ENCODE data around the gene RPL36.
"Not testable (repeated sequence)": the region's sequence is repeated elsewhere in the genome, so short reads cannot be mapped to it uniquely, and the experiment has no call there.

The RPL36 gene

DNA sequence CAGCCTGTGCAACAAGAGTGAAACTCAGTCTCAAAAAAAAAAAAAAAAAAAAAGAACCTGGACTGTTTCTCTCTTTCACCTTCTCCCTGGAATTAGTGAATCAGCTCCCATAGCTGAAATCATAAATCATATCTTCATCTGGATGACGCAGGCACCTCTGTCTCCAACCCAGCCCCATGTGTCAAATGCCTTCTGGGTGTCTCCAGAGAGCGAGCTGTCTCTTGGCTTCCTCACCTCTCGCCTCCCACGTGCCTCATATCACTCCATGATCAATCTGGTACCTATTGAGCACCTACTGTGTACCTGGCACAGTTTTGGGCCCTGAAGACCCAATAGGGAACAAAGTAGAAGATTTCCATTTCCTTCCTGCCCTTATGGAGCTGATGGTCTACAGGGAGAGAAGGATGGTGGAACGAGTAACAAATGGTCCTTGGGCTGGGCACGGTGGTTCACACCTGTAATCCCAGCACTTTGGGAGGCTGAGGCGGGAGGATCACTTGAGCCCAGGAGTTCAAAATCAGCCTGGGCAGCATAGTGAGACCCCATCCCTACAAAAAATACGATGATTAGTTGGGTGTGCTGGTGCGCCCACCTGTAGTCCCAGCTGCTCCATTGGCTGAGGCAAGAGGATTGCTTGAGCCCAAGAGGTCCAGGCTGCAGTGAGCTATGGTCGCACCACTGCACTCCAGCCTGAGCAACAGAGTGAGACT lies 6.8 kb upstream of the RPL36 start:
- TF ChIP-seq, protein P1, sequence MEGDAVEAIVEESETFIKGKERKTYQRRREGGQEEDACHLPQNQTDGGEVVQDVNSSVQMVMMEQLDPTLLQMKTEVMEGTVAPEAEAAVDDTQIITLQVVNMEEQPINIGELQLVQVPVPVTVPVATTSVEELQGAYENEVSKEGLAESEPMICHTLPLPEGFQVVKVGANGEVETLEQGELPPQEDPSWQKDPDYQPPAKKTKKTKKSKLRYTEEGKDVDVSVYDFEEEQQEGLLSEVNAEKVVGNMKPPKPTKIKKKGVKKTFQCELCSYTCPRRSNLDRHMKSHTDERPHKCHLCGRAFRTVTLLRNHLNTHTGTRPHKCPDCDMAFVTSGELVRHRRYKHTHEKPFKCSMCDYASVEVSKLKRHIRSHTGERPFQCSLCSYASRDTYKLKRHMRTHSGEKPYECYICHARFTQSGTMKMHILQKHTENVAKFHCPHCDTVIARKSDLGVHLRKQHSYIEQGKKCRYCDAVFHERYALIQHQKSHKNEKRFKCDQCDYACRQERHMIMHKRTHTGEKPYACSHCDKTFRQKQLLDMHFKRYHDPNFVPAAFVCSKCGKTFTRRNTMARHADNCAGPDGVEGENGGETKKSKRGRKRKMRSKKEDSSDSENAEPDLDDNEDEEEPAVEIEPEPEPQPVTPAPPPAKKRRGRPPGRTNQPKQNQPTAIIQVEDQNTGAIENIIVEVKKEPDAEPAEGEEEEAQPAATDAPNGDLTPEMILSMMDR (conservative IDR thresholded peaks at IDR 0.05; ENCODE audit: low read length), result no peak
- H3K4me3 ChIP-seq (ENCODE audit: low read length), result no peak overlapping the region
- DNase-seq (ENCODE audit: low read depth), result no peak

DNA sequence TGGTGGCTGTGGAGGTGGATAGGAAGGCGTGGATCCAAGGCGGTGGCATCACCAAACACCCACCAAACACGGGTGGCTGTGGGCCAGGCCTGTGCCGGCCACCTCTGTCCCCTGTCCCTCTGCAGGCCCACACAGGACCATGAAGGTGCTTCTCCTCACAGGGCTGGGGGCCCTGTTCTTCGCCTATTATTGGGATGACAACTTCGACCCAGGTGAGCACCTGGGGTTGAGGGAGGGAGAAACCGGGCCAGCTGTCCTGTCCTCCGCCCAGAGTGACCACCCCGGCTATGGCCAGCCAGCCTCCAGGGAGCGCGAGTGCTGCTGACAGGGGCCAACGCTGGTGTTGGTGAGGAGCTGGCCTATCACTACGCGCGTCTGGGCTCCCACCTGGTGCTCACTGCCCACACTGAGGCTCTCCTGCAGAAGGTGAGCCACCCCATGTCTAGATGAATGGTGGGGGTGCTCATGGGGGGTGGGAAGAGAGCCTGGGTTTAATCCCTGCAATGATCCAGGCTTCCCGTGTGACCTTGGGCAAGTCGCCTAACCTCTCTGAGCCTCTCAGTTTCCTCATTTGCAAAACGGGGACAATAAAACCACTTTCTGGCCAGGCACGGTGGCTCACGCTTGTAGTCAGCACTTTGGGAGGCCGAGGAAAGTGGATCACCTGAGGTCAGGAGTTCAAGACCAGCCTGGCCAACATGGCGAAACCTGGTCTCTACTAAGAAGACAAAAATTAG lies 5.2 kb upstream of the RPL36 start:
- TF ChIP-seq, protein P1 (conservative IDR thresholded peaks at IDR 0.05; ENCODE audit: low read length), result no peak
- H3K4me3 ChIP-seq (ENCODE audit: low read length), result no peak overlapping the region
- no peak for DNase-seq (ENCODE audit: low read depth)

DNA sequence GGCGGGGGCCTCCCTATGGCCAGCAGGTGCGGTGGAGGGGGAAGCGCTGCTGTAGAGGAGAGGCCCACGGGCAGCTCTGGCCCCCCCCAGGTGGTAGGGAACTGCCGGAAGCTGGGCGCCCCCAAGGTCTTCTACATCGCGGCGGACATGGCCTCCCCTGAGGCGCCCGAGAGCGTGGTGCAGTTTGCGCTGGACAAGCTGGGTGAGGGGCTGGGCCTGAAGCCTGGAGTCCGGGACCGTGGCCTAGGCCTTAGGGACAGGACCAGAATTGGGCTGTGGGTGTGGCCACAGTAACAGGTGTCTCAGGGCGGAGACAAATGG lies 3.8 kb upstream of the RPL36 start:
- DNase-seq (ENCODE audit: low read depth), result no peak
- peak overlapping the region; percentile 59 for H3K4me3 ChIP-seq (ENCODE audit: low read length)
- TF ChIP-seq, protein P1 (conservative IDR thresholded peaks at IDR 0.05; ENCODE audit: low read length), result no peak

DNA sequence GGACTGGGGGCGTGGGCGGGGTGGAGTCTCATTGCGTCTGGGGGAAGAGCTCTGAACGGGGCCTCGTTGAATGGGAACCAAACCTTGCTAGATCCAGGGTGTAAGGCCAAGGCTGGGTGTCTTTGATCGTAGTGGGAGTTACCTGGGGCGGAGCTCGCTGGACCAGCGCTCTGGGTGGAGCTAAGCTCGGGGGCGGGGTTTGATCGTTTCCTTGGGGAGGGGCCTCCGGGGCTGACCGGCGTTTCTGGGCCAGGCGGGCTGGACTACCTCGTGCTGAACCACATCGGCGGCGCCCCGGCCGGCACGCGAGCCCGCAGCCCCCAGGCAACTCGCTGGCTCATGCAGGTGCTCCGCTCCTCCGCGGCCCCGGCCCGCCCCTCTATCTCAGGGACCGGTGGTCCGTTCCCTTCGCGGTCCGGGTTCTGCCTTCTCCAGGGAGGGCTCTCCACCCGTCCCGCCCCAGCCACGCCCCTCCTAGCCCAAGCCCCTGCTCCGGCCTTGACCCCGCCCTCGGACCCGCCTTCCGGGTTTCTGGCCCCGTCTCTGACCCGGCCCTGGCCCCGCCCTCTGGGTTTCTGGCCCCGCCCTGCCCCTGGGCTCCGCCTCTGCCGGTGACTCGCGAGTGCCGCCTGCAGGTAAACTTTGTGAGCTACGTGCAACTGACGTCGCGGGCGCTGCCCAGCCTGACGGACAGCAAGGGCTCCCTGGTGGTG lies 3.3 kb upstream of the RPL36 start:
- peak; percentile 85 for DNase-seq (ENCODE audit: low read depth)
- TF ChIP-seq, protein P1 (conservative IDR thresholded peaks at IDR 0.05; ENCODE audit: low read length), result peak; percentile 72
- peak overlapping the region; percentile 59 for H3K4me3 ChIP-seq (ENCODE audit: low read length)

DNA sequence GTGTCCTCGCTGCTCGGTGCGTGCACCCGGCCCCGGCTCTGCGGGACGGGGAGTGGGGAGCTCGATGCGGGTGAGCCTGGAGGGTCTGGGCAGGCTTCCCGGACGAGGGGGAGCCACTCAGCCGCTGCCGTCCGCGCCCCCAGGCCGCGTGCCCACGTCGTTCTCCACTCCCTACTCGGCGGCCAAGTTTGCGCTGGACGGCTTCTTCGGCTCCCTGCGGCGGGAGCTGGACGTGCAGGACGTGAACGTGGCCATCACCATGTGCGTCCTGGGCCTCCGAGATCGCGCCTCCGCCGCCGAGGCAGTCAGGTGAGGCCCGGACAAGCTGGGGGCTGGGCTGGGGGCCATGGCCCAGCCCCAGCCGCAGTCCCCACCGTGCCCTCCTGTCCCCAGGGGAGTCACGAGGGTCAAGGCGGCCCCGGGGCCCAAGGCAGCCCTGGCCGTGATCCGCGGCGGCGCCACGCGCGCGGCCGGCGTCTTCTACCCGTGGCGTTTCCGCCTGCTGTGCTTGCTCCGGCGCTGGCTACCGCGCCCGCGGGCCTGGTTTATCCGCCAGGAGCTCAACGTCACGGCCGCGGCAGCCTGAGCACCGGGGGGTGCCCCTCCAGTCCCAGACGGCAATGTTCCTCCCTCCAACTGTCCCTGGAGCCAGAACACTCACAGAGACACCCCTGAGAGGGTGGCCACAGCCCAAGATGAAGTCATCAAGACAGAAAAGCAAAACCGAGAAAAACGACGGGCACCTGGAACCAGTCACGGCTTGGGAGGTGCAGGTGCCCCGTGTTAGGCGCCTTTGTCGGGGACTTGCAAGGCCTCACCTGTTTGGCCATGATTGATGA lies 2.5 kb upstream of the RPL36 start:
- no peak for DNase-seq (ENCODE audit: low read depth)
- TF ChIP-seq, protein P1 (conservative IDR thresholded peaks at IDR 0.05; ENCODE audit: low read length), result 0 out of 2 replicates have a peak, but pooled peaks have one; percentile 0
- peak overlapping the region; percentile 44 for H3K4me3 ChIP-seq (ENCODE audit: low read length)

DNA sequence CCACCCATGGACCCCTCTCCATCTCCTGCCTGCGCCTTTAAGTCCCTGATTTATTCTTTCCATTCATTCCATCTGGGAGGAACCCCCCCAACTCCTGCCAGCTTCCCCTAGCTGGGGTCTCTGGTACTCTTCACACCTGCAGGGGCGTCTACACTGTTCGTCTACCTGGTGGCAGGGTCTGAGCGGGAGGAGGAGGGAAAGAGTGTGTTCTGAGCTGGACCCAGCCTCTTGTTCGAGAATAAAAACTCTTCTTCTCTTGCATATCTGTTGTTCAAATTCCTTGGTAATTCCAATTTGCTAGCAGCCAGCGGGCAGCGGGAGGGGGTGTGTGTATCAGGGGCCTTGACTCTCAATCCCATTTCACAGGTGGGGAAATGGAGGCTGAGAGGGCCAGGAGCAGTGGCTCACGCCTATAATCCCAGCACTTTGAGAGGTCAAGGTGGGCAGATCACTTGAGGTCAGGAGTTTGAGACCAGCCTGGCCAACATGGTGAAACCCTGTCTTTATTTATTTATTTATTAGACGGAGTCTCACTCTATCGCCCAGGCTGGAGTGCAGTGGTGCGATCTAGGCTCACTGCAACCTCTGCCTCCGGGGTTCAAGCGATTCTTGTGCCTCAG lies 1.7 kb upstream of the RPL36 start:
- H3K4me3 ChIP-seq (ENCODE audit: low read length); DNase-seq (ENCODE audit: low read depth): not testable (repeated sequence)
- TF ChIP-seq, protein P1 (conservative IDR thresholded peaks at IDR 0.05; ENCODE audit: low read length), result 0 out of 2 replicates have a peak, but pooled peaks have one; percentile 0

Data from AG10803 (cell line).